ENCODE measurements around the gene GABRR1.
"Not testable (repeated sequence)": the region's sequence is repeated elsewhere in the genome, so short reads cannot be mapped to it uniquely, and the experiment has no call there.

The GABRR1 gene

DNA sequence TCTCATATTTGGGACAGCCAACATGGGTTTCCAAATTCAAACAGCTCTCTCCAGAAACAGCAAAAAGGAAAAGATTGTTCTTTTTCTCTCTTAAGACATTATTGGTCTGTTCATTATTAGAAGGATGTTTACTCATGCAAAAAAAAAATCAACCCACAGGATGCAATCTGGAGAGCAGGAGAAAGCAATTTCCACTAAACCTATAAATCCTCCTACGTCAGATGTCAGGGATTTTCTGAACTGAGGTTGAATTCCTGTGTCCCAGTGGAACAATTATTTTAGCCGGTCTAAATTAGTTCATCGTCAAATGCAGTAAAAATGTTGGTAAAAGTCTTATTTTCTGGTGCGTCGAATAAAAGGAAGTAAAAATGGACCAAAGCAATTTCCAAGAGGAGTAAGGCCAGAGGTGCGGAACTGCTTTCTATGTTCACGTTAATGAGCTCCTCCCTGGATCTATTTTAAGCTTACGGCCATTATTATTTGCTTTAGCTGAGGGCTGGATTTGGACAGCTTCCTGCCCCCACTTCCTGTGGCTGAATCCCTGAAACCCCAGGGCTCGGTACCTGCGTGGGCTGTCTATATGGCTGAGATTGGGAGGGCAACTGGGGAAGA, at the start of gene GABRR1:
TSS of gene GABRR1 (minus strand) at position 60 of the 612 bp plus-strand sequence. CDS start at position 24, 36 bp downstream.
- DNase-seq, result no peak

DNA sequence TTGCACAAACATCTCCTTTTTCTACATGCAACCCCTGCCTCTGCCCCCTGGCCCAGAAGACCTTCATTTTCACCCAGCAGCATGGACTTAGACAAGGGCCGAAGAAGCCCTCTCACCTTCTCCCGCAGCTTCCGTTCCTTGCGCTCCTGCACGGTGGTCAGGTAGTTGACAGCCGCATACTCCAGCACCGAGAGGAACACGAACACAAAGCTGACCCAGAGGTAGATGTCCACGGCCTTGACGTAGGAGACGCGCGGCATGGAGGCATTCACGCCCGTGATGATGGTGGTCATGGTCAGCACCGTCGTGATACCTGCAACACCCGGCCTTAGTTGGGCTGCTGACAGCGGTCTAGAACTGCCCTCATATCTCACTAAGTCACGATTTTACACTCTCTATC, 47.1 kb upstream of the GABRR1 start:
- DNase-seq, result no peak

- no peak for DNase-seq
These were observed 43.7 kb upstream of the GABRR1 start for GRCh38 chr6:89260832-89261231.

GRCh38 chr6:89260310-89260709, 43.2 kb upstream of the GABRR1 start:
- DNase-seq, result no peak

DNA sequence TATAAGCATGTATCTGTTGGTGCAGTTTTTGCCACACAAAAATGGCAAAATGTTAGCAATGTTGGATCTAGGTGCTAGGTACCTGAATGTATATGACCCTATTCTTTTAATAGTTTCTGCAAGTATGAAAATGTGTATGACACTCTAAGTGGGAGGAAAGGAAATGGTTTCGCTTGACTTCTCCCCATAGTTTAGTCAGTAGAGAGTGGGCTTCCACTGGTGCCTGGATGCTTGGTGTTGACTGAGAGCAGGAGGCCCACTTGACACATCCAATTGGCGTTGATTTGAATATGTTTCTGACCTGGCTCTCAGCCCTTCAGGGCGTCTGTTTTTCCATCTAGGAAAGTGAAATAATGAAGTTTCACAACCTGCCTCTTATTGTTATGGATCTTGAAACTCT, 41.8 kb upstream of the GABRR1 start:
- no peak for DNase-seq

DNA sequence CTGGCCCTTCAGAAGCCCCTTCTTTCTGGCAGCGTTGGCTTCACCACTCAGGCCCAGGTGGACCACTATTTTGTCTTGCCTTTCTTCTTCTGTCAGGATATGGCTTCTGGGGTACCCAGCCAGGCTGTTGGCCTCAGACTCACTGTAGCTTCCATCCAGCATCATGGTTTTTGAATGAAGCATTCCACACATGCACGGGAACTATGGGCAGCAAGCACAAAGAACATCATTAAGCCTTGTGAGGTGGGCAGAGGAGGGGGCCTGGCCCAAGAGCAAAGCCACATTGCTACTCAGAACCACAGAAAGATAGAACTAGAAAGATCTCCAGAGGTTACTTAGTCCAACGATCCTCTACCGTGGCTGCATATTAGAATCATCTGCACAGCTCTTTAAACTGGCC, 40.6 kb upstream of the GABRR1 start:
- DNase-seq, result no peak

DNA sequence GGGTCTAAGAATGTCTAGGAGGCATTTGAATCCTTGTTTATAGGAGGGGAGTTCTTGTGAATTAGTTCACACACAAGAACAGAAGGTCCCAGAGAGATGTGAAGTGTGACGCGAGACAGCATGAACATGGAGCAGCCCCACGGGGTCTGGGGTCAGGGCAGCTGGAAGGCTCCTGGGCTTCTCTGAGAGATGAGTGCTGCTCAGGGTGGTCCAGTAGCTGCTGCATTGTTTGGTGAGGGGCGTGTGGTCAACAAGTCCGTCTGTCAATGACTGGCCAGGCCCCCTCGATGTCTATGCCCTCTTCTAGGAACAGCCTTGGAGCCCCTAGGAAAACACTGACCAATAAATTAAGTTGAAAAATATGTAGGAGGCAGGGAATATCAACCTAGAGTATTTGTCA, 40.2 kb upstream of the GABRR1 start:
- no peak for DNase-seq

DNA sequence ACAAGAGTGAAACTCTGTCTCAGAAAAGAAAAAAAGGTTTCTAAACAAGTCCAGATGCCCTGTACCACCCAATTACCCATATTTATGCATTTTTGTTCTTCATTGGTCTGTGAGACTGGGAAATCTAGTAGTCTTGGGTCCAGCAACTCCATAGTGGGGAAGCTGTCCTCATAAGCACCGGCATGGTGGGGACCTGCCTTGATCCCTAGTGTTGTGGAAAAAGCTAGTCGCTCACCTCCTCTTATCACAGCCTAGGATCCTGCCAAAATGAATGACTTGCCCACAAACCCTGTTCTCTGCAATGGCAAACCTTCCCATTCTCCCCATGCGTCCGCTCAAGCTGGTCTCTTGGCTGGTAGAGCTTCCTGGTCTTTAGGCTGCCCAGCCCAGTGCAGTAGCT, 38.3 kb upstream of the GABRR1 start:
- DNase-seq, result no peak

- DNase-seq, result no peak
These were observed 37.4 kb upstream of the GABRR1 start for GRCh38 chr6:89254569-89254968.

- DNase-seq, result no peak
These were observed 35.7 kb upstream of the GABRR1 start for GRCh38 chr6:89252907-89253306.

GRCh38 chr6:89251976-89252375, 34.8 kb upstream of the GABRR1 start:
- no peak for DNase-seq

DNA sequence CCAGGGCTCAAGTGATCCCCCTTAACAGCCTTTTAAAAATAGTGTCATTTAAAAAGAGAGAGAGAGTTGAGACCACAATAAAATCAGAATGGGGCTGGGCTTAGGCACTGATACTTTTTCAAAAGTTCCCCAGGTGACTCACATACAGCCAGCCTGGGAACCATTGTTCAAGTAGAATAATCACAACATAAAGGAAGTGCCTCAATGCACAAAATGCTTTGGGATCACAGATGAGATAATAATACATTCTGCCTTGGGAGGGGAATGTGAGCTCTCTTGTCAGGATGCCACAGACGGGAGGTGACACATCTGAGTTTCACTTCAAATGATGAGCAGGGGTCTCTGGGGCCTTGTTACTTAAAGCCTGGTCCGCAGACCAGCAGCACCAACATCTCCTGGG, 34.0 kb upstream of the GABRR1 start:
- DNase-seq, result no peak

- no peak for DNase-seq
These were observed 33.1 kb upstream of the GABRR1 start for GRCh38 chr6:89250239-89250638.

DNA sequence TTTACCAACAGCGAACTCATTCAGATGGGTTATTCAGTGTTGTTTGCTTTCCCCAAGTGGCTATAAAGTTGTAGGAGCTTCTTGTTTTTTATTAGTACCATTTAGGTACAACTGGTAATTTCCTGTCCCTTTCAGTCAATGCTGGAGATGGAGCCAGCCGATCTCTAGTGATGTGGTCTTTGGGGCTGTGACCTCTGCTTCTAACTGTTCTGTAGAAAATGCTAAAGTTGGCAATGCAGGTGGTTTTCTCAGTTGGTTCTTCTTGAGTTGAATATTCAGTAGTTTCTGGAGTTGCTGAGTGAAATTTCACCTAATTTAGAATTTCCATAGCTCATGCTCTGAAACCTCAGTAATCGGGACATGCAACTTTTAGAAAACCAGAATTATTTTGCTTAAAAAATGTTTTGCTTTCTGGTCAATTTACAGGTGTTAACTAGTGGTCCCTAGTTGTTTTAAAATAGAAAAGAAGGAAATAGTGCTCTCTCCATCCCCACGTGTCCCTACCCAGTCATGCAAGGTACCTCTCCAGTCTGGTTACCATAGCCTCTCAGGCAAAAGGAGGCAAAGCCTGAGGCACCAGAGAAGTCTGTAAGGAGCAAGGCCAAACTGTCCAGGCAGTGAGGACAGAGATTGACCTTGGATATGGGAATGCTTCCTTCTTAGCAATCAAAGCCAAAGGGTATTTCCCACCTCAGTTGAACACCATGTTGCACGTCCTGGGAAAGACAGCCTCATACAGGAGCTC, 27.3 kb upstream of the GABRR1 start:
- DNase-seq, result no peak

DNA sequence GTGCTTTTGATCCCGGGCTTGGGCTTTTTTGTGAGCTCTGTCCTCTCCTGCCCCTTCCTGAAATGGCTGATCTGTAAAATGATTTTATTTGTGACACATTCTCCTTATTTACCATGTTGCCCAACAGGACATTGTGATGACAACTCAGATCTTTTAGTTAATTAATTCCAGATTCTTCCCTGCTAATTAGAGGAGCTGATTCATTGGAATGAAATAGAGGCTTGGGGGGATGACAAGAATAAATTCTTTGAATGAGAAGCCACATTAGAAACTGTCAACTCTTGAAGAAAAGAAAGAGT, 26.1 kb upstream of the GABRR1 start:
- DNase-seq, result no peak

GRCh38 chr6:89242574-89243330, 25.6 kb upstream of the GABRR1 start:
- no peak for DNase-seq

GRCh38 chr6:89239338-89239737, 22.2 kb upstream of the GABRR1 start:
- no peak for DNase-seq

DNA sequence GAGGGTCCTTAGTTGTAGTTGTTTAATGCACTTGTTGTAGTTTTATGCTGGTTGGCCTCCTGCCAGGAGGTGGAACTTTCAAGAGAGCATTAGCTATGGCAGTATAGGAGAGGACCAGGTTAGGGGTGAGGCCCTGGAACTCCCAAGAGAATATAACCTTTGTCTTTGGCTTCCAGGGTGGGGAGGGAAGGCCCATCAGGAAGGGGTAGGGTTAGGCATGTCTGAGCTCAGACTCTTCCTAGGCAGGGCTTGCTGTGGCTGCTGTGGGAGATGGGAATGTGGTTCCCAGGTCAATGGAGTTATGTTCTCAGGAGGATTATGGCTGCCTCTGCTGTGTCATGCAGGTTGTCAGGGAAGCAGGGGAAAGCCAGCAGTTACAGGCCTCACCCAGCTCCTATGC, 20.0 kb upstream of the GABRR1 start:
- no peak for DNase-seq

- DNase-seq, result not testable (repeated sequence)
These were observed 16.4 kb upstream of the GABRR1 start for GRCh38 chr6:89233605-89234004.

GRCh38 chr6:89222712-89223039, 5.5 kb upstream of the GABRR1 start:
- no peak for DNase-seq

DNA sequence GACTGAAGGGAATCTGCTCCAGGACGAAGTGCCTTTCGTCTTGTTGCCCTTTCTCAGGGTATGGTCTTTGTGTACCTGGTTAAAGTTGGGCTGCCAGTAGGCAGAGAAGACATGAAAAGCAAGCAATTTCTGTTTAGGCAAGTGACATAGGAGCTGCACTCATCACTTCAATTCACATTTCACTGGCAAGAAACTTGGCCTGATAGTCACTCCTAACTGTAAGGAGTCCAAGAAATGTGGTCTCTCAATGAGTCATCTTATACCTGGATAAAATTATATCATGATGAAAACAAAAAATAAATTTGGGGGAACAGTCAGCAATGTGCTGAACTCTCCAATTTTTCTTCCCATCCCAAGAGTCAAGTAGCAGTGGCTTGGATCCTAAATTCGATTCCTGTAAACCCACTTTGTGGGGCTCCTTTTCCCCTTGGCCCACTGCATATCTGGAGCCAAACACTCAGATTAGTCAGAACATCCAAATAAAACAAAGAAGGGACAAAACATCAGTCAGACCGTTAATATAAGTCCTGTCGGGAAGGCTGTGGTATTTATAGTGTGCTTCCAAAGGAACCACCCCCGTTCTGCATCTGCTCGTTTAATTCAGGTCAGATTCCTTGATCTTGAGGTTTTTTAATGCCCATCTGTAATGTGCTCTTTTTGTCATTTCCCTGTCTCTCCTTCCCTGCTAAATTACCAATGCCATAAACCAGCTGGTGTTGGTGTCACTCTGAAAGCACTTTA, 5.0 kb upstream of the GABRR1 start:
- DNase-seq, result no peak

GRCh38 chr6:89221129-89221528, 4.0 kb upstream of the GABRR1 start:
- DNase-seq, result no peak

GRCh38 chr6:89216411-89216810, 747 bp downstream of the GABRR1 start:
- DNase-seq, result no peak

- DNase-seq, result no peak
These were observed 1.8 kb downstream of the GABRR1 start for GRCh38 chr6:89215391-89215790.

Measured in activated CD4-positive, CD25-positive, alpha-beta regulatory T cell (primary cell).